Measurements from ENCODE around the gene RBBP8NL. TPM values are rescaled to one million over a fixed set of nuclear protein-coding genes. Genes with fewer than 3 reads are reported as not detected.

Gene RBBP8NL
- total and polyA plus RNA-seq, 2 donors (not counting 3 experiments of a cell fraction or from before 2014, with no cell fraction given) = not detected

DNA sequence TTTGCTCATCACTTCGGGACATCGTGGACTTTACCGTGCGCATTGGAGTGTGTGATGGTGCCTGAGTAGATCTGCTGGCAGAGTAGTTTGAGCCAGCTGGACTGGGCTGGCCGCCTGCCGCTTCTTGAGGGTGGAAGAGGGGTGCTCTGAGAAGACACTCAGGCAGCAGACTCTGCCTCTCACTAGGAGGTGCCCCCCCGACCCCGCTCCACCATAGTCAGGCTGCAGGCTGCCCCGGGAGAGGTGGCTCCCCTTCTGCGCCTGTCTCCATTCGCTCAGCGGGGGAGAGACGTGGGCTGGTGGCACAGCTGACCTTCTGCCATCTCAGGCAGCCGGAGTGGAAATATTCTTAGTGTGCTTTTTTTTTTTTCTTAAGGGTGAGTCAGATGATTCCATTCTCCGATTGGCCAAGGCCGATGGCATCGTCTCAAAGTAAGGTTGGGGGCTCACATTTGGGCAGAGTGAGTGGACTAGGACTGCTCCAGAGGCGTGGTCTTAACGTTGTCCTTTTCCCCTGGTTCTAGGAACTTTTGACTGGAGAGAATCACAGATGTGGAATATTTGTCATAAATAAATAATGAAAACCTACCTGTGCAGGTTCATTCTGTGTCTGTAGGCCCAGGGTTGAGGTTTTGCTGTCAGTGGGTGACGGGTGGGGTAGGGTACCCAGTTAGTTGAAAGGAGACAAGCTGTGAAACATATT, 39.3 kb downstream of the RBBP8NL start:
- dilution Hi-C loops (cut with MboI; ENCODE audit: extremely low pct_ligation_motif_present, low sequenced_read_pairs) = no loop called here
- no peaks in the 10 kb centered on the region for H4K20me1 ChIP-seq (replicated peaks; ENCODE audit: control insufficient read depth, extremely low read depth, insufficient read depth, low read length)

More for the DNA sequence above, 39.3 kb downstream of the RBBP8NL start:
- peaks cover 15% of the 10 kb centered on the region for H3K4me1 ChIP-seq (ENCODE audit: control insufficient read depth, extremely low read depth, insufficient read depth, low read length)
- no peak for FAIRE-seq
- TF ChIP-seq POLR2A (IDR thresholded peaks at IDR 0.05; ENCODE audit: low read depth, low read length) = no peak
- no peak for TF ChIP-seq GATA2 (IDR thresholded peaks at IDR 0.05; ENCODE audit: insufficient read depth, insufficient read length, low read depth, low read length)
- TF ChIP-seq, protein P1, sequence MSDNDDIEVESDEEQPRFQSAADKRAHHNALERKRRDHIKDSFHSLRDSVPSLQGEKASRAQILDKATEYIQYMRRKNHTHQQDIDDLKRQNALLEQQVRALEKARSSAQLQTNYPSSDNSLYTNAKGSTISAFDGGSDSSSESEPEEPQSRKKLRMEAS (IDR thresholded peaks at IDR 0.05; ENCODE audit: insufficient read depth, insufficient read length) = no peak
- no peak for TF ChIP-seq EZH2 (IDR thresholded peaks at IDR 0.05; ENCODE audit: borderline replicate concordance, low read depth, low read length, severe bottlenecking)
- no peak for TF ChIP-seq JUN (IDR thresholded peaks at IDR 0.05; ENCODE audit: borderline replicate concordance, insufficient read depth, insufficient read length, low read depth)
- TF ChIP-seq, protein P2, sequence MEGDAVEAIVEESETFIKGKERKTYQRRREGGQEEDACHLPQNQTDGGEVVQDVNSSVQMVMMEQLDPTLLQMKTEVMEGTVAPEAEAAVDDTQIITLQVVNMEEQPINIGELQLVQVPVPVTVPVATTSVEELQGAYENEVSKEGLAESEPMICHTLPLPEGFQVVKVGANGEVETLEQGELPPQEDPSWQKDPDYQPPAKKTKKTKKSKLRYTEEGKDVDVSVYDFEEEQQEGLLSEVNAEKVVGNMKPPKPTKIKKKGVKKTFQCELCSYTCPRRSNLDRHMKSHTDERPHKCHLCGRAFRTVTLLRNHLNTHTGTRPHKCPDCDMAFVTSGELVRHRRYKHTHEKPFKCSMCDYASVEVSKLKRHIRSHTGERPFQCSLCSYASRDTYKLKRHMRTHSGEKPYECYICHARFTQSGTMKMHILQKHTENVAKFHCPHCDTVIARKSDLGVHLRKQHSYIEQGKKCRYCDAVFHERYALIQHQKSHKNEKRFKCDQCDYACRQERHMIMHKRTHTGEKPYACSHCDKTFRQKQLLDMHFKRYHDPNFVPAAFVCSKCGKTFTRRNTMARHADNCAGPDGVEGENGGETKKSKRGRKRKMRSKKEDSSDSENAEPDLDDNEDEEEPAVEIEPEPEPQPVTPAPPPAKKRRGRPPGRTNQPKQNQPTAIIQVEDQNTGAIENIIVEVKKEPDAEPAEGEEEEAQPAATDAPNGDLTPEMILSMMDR (IDR thresholded peaks at IDR 0.05; ENCODE audit: extremely low read depth in 1 of 2, insufficient read depth in 1 of 2, low read depth in 1 of 2, low read length in 2 of 2) = no peak
- no peak for TF ChIP-seq FOS (IDR thresholded peaks at IDR 0.05; ENCODE audit: borderline replicate concordance, insufficient read depth, low read length)
- TF ChIP-seq POLR2AphosphoS5 (IDR thresholded peaks at IDR 0.05; ENCODE audit: insufficient read depth, low read depth, low read length) = no peak
- TF ChIP-seq MYC (IDR thresholded peaks at IDR 0.05; ENCODE audit: low read depth, low read length) = no peak
- peak overlapping the region; percentile 4 for H3K27ac ChIP-seq (ENCODE audit: insufficient read depth, low read depth, low read length)
- ChIA-PET POLR2A (no interaction called here), CTCF (no interaction called here)
- no peak for DNase-seq (ENCODE audit: low read depth, low spot score)
- peak overlapping the region; percentile 98 for H3K9ac ChIP-seq (replicated peaks; ENCODE audit: extremely low read depth, insufficient read depth, low read length)
- peak overlapping the region; percentile 72 to 81 (median 75) for H3K4me3 ChIP-seq (replicated peaks in 1 of 3; ENCODE audit: insufficient read depth in 1 of 3, low read depth in 1 of 3, low read length in 3 of 3)
- peaks cover 12 to 21% of the 10 kb centered on the region in 2 experiments for H3K36me3 ChIP-seq (ENCODE audit: control insufficient read depth in 2 of 2, extremely low read depth in 1 of 2, insufficient read depth in 2 of 2, low read length in 2 of 2)
- BruUV-seq (replicated peaks) = no TSS peak
- no peak overlapping the region for H2AFZ ChIP-seq (ENCODE audit: low read depth, low read length)
- intact Hi-C loops (cut with micrococcal nuclease) = loop anchor here (1.0 to 10.0 kb wide), 4 partner anchors 86 to 417 kb away; partner anchors contain the start of genes ADRM1, MTG2, OGFR and OSBPL2
- no peaks in the 10 kb centered on the region for H3K9me1 ChIP-seq (replicated peaks; ENCODE audit: control insufficient read depth, extremely low read depth, insufficient read depth, low read length)
- H3K4me2 ChIP-seq (ENCODE audit: insufficient read depth, low read length) = peak overlapping the region; percentile 62
- H3K27me3 ChIP-seq (ENCODE audit: control insufficient read depth in 2 of 2, insufficient read depth in 2 of 2, low read length in 2 of 2) = no peaks in the 10 kb centered on the region
- peaks cover 43% of the 10 kb centered on the region for H3K79me2 ChIP-seq (ENCODE audit: control insufficient read depth, insufficient read depth, low read length)
- H3K9me3 ChIP-seq (replicated peaks; ENCODE audit: control insufficient read depth, insufficient read depth, low read length) = no peaks in the 10 kb centered on the region
